ENCODE data around the gene TM9SF4. TPM values are rescaled to one million over a fixed set of nuclear protein-coding genes. Genes with fewer than 3 reads are reported as not detected.

TM9SF4 gene
- total RNA-seq, 5 donors from 2014 or later (not counting 1 experiment from before 2014, with no cell fraction given) = 32.6 to 42.3 (median 38.0) TPM

Other genes starting within 250 kb of the TM9SF4 start
- gene DUSP15, start 239.2 kb upstream of the TM9SF4 start, total RNA-seq = not detected
- under 1 TPM in 1 of 5 donors, not detected in 4; 0.16 TPM for gene TTLL9, start 239.1 kb upstream of the TM9SF4 start, total RNA-seq
- 10 to 100 TPM in 3 of 5 donors, 1 to 10 TPM in 2; 7.5 to 14.5 (median 11.6) TPM for gene PDRG1, start 157.7 kb upstream of the TM9SF4 start, total RNA-seq
- not detected for gene XKR7, start 141.6 kb upstream of the TM9SF4 start, total RNA-seq
- gene CCM2L, start 99.3 kb upstream of the TM9SF4 start, total RNA-seq = not detected
- gene HCK, start 57.5 kb upstream of the TM9SF4 start, total RNA-seq = 1 to 10 TPM in 1 of 5 donors, under 1 TPM in 4; 0.29 to 1.5 (median 0.73) TPM
- 10 to 100 TPM; 12.6 to 18.2 (median 16.3) TPM for gene PLAGL2, start 98.0 kb downstream of the TM9SF4 start, total RNA-seq
- 10 to 100 TPM; 13.2 to 20.6 (median 17.7) TPM for gene POFUT1, start 98.2 kb downstream of the TM9SF4 start, total RNA-seq
- 10 to 100 TPM; 11.3 to 14.6 (median 13.6) TPM for gene KIF3B, start 167.9 kb downstream of the TM9SF4 start, total RNA-seq
- 100 to 1,000 TPM; 122 to 204 (median 137) TPM for gene ASXL1, start 248.6 kb downstream of the TM9SF4 start, total RNA-seq